ENCODE measurements around the gene DZIP3.

Gene DZIP3

DNA sequence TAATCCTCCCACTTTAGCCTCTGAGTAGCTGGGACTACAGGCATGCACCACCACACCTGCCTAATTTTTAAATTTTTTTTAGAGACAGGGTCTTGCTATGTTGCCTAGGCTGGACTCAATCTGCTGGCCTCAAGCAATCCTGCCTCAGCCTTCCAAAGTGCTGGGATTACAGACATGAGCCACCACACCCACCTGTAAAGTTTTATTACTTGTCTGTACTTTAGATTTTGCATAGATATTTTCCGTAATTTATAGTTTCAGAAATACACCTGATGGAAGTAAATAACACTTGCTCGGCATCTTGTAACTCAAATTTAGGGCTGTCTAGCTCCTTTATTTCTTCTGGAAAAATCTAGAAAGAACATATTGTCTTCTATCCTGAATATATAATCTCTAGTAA, 5.8 kb downstream of the DZIP3 start:
- Histone ChIP-seq H3K9me3 (ENCODE audit: control extremely low read depth in 1 of 5, control insufficient read depth in 4 of 5, insufficient read depth in 2 of 5, low read depth in 1 of 5, low read length in 4 of 5) (no peaks in the 10 kb centered on the region), H3K27me3 (replicated peaks in 2 of 5; ENCODE audit: control insufficient read depth in 4 of 5, insufficient read depth in 5 of 5, low read length in 4 of 5) (no peaks in the 10 kb centered on the region), H3K4me1 (ENCODE audit: control extremely low read depth in 1 of 4, control insufficient read depth in 4 of 4, insufficient read depth in 4 of 4, low read length in 3 of 4) (peaks cover 3 to 9% (median 6%) of the 10 kb centered on the region in 4 experiments), H3K27ac (ENCODE audit: insufficient read depth in 1 of 2, low read depth in 1 of 2, low read length in 2 of 2, poor library complexity in 1 of 2, severe bottlenecking in 2 of 2) (no peak overlapping the region), H3K4me3 (ENCODE audit: control insufficient read depth in 1 of 7, extremely low read depth in 1 of 7, insufficient read depth in 4 of 7, low read depth in 2 of 7, low read length in 6 of 7) (no peak overlapping the region), H3K36me3 (ENCODE audit: control insufficient read depth in 4 of 4, insufficient read depth in 4 of 4, low read length in 3 of 4) (no peaks in the 10 kb centered on the region)
- DNase-seq = no peak
- CTCF ChIA-PET = interaction anchor here (1.1 kb wide), 1 partner anchor 13 kb away, joined by 3 read pairs; no protein-coding TSS in a partner anchor
- no CpG with 5 or more reads among the region's 2 CpGs for WGBS (ENCODE audit: insufficient coverage)
- POLR2A ChIA-PET = no interaction called here

DNA sequence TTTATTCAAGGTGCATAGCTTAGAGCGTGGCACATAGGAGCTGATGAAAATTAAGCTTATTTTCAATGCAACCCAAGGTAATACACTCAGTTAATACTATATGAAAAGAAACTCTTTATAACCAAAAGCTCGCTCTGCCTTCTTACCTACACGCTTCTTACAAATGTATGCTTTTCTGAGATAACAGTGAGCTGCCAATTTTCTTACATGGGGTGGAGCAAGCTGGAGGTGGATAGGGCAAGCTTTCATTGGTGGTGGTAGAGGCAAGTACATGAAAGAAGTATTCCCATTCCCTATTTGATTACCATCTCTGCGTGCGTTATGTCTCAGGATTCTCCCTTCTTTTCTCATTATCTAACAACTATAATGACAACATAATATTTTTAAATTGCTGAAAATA, 8.9 kb downstream of the DZIP3 start:
- H3K4me1 ChIP-seq (ENCODE audit: control extremely low read depth in 1 of 4, control insufficient read depth in 4 of 4, insufficient read depth in 4 of 4, low read length in 3 of 4) = peaks cover 2 to 15% (median 12%) of the 10 kb centered on the region in 4 experiments
- H3K27me3 ChIP-seq (replicated peaks in 2 of 5; ENCODE audit: control insufficient read depth in 4 of 5, insufficient read depth in 5 of 5, low read length in 4 of 5) = no peaks in the 10 kb centered on the region
- CTCF ChIA-PET = interaction anchor here (0.6 to 2.8 kb wide), 2 partner anchors 9 to 28 kb away, joined by 3 to 14 read pairs; partner anchors contain the start of genes CIP2A and DZIP3
- POLR2A ChIA-PET = interaction anchor here (1.5 kb wide), 1 partner anchor 9 kb away, joined by 6 read pairs; the partner anchor contains the start of genes CIP2A and DZIP3
- H3K36me3 ChIP-seq (ENCODE audit: control insufficient read depth in 4 of 4, insufficient read depth in 4 of 4, low read length in 3 of 4) = no peaks in the 10 kb centered on the region
- no peak overlapping the region for H3K27ac ChIP-seq (ENCODE audit: insufficient read depth in 1 of 2, low read depth in 1 of 2, low read length in 2 of 2, poor library complexity in 1 of 2, severe bottlenecking in 2 of 2)
- DNase-seq = no peak
- peaks cover 0 to 3% (median 0%) of the 10 kb centered on the region in 5 experiments for H3K9me3 ChIP-seq (ENCODE audit: control extremely low read depth in 1 of 5, control insufficient read depth in 4 of 5, insufficient read depth in 2 of 5, low read depth in 1 of 5, low read length in 4 of 5)
- no peak overlapping the region for H3K4me3 ChIP-seq (ENCODE audit: control insufficient read depth in 1 of 7, extremely low read depth in 1 of 7, insufficient read depth in 4 of 7, low read depth in 2 of 7, low read length in 6 of 7)
- 100% methylated on average over 2 of the region's 5 CpGs for WGBS (ENCODE audit: insufficient coverage)

- no peaks in the 10 kb centered on the region for H3K27me3 ChIP-seq (replicated peaks in 2 of 5; ENCODE audit: control insufficient read depth in 4 of 5, insufficient read depth in 5 of 5, low read length in 4 of 5)
- no peak overlapping the region for H3K27ac ChIP-seq (ENCODE audit: insufficient read depth in 1 of 2, low read depth in 1 of 2, low read length in 2 of 2, poor library complexity in 1 of 2, severe bottlenecking in 2 of 2)
- DNase-seq = peak in 1 of 3 donors; percentile 26
- no peak overlapping the region for H3K4me3 ChIP-seq (ENCODE audit: control insufficient read depth in 1 of 7, extremely low read depth in 1 of 7, insufficient read depth in 4 of 7, low read depth in 2 of 7, low read length in 6 of 7)
- H3K4me1 ChIP-seq (ENCODE audit: control extremely low read depth in 1 of 4, control insufficient read depth in 4 of 4, insufficient read depth in 4 of 4, low read length in 3 of 4) = peaks cover 9 to 28% (median 20%) of the 10 kb centered on the region in 4 experiments
- ChIA-PET CTCF (interaction anchor here (0.7 to 2.8 kb wide), 2 partner anchors 10 to 38 kb away, joined by 3 to 14 read pairs; partner anchors contain the start of genes CIP2A and DZIP3), POLR2A (no interaction called here)
- no peaks in the 10 kb centered on the region for H3K36me3 ChIP-seq (ENCODE audit: control insufficient read depth in 4 of 4, insufficient read depth in 4 of 4, low read length in 3 of 4)
- peaks cover 0 to 3% (median 0%) of the 10 kb centered on the region in 5 experiments for H3K9me3 ChIP-seq (ENCODE audit: control extremely low read depth in 1 of 5, control insufficient read depth in 4 of 5, insufficient read depth in 2 of 5, low read depth in 1 of 5, low read length in 4 of 5)
- WGBS (ENCODE audit: insufficient coverage) = no CpG with 5 or more reads among the region's 1 CpG
Measured at GRCh38 chr3:108599677-108600409, 10.3 kb downstream of the DZIP3 start.

DNA sequence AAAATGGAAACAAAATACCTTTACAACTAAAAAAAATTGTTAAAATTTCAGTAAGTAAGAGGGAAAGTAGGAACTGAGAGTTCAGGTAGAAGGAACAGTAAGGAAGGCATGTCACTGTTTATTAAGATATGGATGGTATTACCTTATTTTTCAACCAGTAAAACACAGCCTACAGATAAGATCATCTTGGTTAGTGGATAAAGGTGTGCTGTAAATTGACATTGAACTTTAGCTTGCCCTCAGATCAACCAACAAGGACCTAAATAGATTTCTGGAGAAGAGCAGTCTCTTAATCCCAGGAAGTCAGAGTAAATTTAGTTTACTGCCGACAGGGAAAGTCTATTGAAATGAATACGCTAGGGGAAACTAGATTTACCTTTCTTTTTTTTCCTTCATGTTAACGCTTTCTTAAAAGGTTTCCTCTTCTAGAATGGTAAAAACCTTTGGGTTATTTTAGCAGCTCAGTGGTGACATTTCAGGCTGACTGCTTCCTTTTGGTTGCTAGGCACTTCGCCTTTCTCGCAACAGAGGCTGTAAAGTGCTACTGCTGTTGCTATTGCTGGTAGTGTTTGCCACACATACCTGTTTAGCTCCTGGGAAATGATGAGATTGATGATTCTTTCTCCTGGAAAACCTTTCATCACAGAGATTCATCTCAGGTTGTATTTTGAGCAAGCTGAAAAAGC, 12.9 kb downstream of the DZIP3 start:
- 3% methylated on average over 4 of the region's 5 CpGs for WGBS (ENCODE audit: insufficient coverage)
- ChIA-PET CTCF (interaction anchor here (1.2 to 4.7 kb wide), 5 partner anchors 9 to 17 kb away, joined by 3 to 35 read pairs (median 5); partner anchors contain the start of genes CIP2A and DZIP3), POLR2A (interaction anchor here (0.7 to 1.0 kb wide), 2 partner anchors 13 kb away, joined by 7 read pairs; partner anchors contain the start of genes CIP2A and DZIP3)
- peak; percentile 27 to 77 (median 68) for DNase-seq
- peak overlapping the region; percentile 72 to 78 for H3K27ac ChIP-seq (ENCODE audit: insufficient read depth in 1 of 2, low read depth in 1 of 2, low read length in 2 of 2, poor library complexity in 1 of 2, severe bottlenecking in 2 of 2)
- H3K27me3 ChIP-seq (replicated peaks in 2 of 5; ENCODE audit: control insufficient read depth in 4 of 5, insufficient read depth in 5 of 5, low read length in 4 of 5) = no peaks in the 10 kb centered on the region
- peak overlapping the region in 5 of 7 experiments; percentile 1 to 63 (median 16) for H3K4me3 ChIP-seq (ENCODE audit: control insufficient read depth in 1 of 7, extremely low read depth in 1 of 7, insufficient read depth in 4 of 7, low read depth in 2 of 7, low read length in 6 of 7)
- peaks cover 9 to 26% (median 17%) of the 10 kb centered on the region in 4 experiments for H3K4me1 ChIP-seq (ENCODE audit: control extremely low read depth in 1 of 4, control insufficient read depth in 4 of 4, insufficient read depth in 4 of 4, low read length in 3 of 4)
- H3K36me3 ChIP-seq (ENCODE audit: control insufficient read depth in 4 of 4, insufficient read depth in 4 of 4, low read length in 3 of 4) = no peaks in the 10 kb centered on the region
- H3K9me3 ChIP-seq (ENCODE audit: control extremely low read depth in 1 of 5, control insufficient read depth in 4 of 5, insufficient read depth in 2 of 5, low read depth in 1 of 5, low read length in 4 of 5) = peaks cover 0 to 3% (median 0%) of the 10 kb centered on the region in 5 experiments

DNA sequence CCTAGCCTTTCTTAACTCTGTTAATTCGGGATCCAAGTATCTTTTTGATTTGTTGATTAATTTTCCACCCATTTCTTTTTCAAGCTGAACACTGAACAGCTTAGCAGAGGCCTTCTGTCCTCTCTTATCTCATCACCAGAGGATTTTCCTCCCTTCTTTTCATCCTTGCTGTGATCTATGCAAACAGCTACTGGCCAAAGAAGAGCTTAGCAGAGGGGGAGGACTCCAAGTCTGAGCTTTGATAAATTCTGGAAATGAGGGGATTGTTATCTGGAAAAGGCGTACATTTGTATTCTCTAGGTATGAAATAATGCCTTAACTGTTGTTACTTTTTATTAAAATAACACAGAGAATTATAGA, 13.4 kb downstream of the DZIP3 start:
- peak overlapping the region in 4 of 7 experiments; percentile 1 to 63 (median 12) for H3K4me3 ChIP-seq (ENCODE audit: control insufficient read depth in 1 of 7, extremely low read depth in 1 of 7, insufficient read depth in 4 of 7, low read depth in 2 of 7, low read length in 6 of 7)
- ChIA-PET CTCF (interaction anchor here (1.2 to 4.7 kb wide), 5 partner anchors 9 to 18 kb away, joined by 3 to 35 read pairs (median 5); partner anchors contain the start of genes CIP2A and DZIP3), POLR2A (interaction anchor here (1.0 kb wide), 1 partner anchor 13 kb away, joined by 7 read pairs; the partner anchor contains the start of genes CIP2A and DZIP3)
- H3K36me3 ChIP-seq (ENCODE audit: control insufficient read depth in 4 of 4, insufficient read depth in 4 of 4, low read length in 3 of 4) = no peaks in the 10 kb centered on the region
- peak overlapping the region; percentile 72 to 78 for H3K27ac ChIP-seq (ENCODE audit: insufficient read depth in 1 of 2, low read depth in 1 of 2, low read length in 2 of 2, poor library complexity in 1 of 2, severe bottlenecking in 2 of 2)
- peaks cover 0 to 3% (median 0%) of the 10 kb centered on the region in 5 experiments for H3K9me3 ChIP-seq (ENCODE audit: control extremely low read depth in 1 of 5, control insufficient read depth in 4 of 5, insufficient read depth in 2 of 5, low read depth in 1 of 5, low read length in 4 of 5)
- no peak for DNase-seq
- peaks cover 9 to 25% (median 17%) of the 10 kb centered on the region in 4 experiments for H3K4me1 ChIP-seq (ENCODE audit: control extremely low read depth in 1 of 4, control insufficient read depth in 4 of 4, insufficient read depth in 4 of 4, low read length in 3 of 4)
- no peaks in the 10 kb centered on the region for H3K27me3 ChIP-seq (replicated peaks in 2 of 5; ENCODE audit: control insufficient read depth in 4 of 5, insufficient read depth in 5 of 5, low read length in 4 of 5)
- no CpG with 5 or more reads among the region's 2 CpGs for WGBS (ENCODE audit: insufficient coverage)

DNA sequence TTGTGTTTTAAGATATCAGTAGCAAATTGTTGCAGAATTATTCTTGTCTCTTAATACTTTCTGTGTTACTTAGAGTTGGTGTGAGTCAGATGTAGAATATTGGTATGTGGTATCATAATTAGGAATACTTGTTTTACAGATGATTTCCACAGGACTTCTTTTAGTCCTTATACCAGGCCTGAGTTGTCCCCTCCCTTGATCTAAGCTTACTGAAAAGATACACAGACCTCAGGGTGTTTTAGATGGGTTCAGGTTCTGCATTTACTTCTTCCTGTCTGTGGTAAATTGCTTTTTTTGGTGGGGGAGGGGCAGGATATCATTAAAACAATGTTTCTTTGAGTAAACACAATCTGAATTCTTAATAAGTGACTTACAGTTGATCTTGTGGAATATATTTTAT, 14.2 kb downstream of the DZIP3 start:
- CTCF ChIA-PET = interaction anchor here (1.0 to 4.7 kb wide), 4 partner anchors 10 to 58 kb away, joined by 3 to 35 read pairs (median 4); partner anchors contain the start of genes CIP2A and DZIP3
- peaks cover 0 to 3% (median 0%) of the 10 kb centered on the region in 5 experiments for H3K9me3 ChIP-seq (ENCODE audit: control extremely low read depth in 1 of 5, control insufficient read depth in 4 of 5, insufficient read depth in 2 of 5, low read depth in 1 of 5, low read length in 4 of 5)
- peak overlapping the region in 1 of 7 experiments; percentile 63 for H3K4me3 ChIP-seq (ENCODE audit: control insufficient read depth in 1 of 7, extremely low read depth in 1 of 7, insufficient read depth in 4 of 7, low read depth in 2 of 7, low read length in 6 of 7)
- no peaks in the 10 kb centered on the region for H3K27me3 ChIP-seq (replicated peaks in 2 of 5; ENCODE audit: control insufficient read depth in 4 of 5, insufficient read depth in 5 of 5, low read length in 4 of 5)
- no peak overlapping the region for H3K27ac ChIP-seq (ENCODE audit: insufficient read depth in 1 of 2, low read depth in 1 of 2, low read length in 2 of 2, poor library complexity in 1 of 2, severe bottlenecking in 2 of 2)
- peak; percentile 29 to 81 (median 77) for DNase-seq
- POLR2A ChIA-PET = interaction anchor here (1.1 kb wide), 1 partner anchor 14 kb away, joined by 3 read pairs; the partner anchor contains the start of genes CIP2A and DZIP3
- peaks cover 9 to 25% (median 17%) of the 10 kb centered on the region in 4 experiments for H3K4me1 ChIP-seq (ENCODE audit: control extremely low read depth in 1 of 4, control insufficient read depth in 4 of 4, insufficient read depth in 4 of 4, low read length in 3 of 4)
- H3K36me3 ChIP-seq (ENCODE audit: control insufficient read depth in 4 of 4, insufficient read depth in 4 of 4, low read length in 3 of 4) = no peaks in the 10 kb centered on the region
